Spleen (tissue), 7 donors: ENCODE results near the gene ODAD3.

Source experiments
- CTCF ChIP-seq, 11 experiments: fragments of 200-600 bp in 7 of 11; fragments of 450-650 bp in 4 of 11; sonication (generic) in 4 of 11; IDR thresholded peaks in 8 of 11; conservative IDR thresholded peaks in 3 of 11; 1 replicate in 7 of 11; 2 replicates in 4 of 11; pipeline versions ENCODE4 v1.4.0 to v1.8.0; 2016 to 2021; ENCODE audit warnings: antibody characterized with exemption in 11 of 11, inconsistent platforms in 4 of 11, mild to moderate bottlenecking in 1 of 11
- POLR2A ChIP-seq, 3 donors: fragments of 450-650 bp; IDR thresholded peaks; one replicate each; pipeline ENCODE4 v1.5.1; 2017; ENCODE audit warnings: antibody characterized with exemption in 3 of 3, mild to moderate bottlenecking in 1 of 3
- donor health status: DM: no; HTN: no; CAD: no; lungs with moderate emphysema.
- donor health status: DM: no; HTN: no; CAD: no.
- donor health status: DM: no; HTN: no; CAD: no.

GRCh38 chr19:11435057-11435832, at the start of gene ODAD3, which contains the start of gene PRKCSH:
- TF ChIP-seq CTCF (IDR thresholded peaks at IDR 0.05 in 8 of 11, conservative IDR thresholded peaks at IDR 0.05 in 3 of 11), result peak; percentile 82 to 100 (median 93)
- TF ChIP-seq POLR2A (IDR thresholded peaks at IDR 0.05), result no peak
